ENCODE results near the gene MLLT3.

DNA sequence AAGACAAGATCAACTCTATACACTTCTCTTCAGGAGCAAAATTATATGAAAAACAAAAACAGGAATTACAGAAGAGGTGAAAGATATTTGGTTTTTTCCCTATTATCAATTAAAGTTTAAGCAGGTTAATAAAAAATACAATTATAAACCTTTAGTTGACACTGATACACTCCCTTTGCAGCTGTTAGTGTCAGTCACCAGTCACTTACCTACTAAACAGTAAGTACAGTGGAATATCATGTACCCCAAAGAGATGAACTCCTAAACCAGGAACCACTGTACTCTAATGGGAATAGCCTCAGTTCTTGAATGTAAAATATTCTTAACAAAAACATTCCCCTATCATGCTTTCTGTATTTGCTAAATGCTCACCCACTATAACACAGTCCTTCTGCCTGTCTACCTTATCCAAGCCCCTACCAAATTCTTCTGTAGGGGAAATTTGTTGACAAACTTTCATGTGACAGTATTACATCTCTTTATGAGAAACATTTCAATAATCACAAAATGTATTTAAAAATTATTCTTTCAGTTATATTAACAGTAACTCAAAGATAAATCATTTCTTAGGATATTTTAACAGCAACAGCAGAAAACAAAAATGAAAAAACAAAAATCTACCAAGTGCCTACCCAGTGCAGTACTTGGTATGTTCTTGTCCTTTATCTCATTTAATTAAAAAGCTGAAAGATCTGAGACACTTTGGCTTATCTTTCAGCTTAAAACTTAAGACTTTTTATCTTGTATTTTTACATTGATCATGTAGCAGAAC, 212.8 kb downstream of the MLLT3 start:
- TF ChIP-seq POLR2AphosphoS5 (IDR thresholded peaks at IDR 0.05), result no peak
- TF ChIP-seq, protein P1, sequence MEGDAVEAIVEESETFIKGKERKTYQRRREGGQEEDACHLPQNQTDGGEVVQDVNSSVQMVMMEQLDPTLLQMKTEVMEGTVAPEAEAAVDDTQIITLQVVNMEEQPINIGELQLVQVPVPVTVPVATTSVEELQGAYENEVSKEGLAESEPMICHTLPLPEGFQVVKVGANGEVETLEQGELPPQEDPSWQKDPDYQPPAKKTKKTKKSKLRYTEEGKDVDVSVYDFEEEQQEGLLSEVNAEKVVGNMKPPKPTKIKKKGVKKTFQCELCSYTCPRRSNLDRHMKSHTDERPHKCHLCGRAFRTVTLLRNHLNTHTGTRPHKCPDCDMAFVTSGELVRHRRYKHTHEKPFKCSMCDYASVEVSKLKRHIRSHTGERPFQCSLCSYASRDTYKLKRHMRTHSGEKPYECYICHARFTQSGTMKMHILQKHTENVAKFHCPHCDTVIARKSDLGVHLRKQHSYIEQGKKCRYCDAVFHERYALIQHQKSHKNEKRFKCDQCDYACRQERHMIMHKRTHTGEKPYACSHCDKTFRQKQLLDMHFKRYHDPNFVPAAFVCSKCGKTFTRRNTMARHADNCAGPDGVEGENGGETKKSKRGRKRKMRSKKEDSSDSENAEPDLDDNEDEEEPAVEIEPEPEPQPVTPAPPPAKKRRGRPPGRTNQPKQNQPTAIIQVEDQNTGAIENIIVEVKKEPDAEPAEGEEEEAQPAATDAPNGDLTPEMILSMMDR (IDR thresholded peaks at IDR 0.05), result no peak

Measured in prostate gland (tissue), 2 donors.